Right lung (tissue), 5 donors: ENCODE measurements around the gene MMD. TPM values are rescaled to one million over a fixed set of nuclear protein-coding genes. Genes with fewer than 3 reads are reported as not detected.
"Not testable (repeated sequence)": the region's sequence is repeated elsewhere in the genome, so short reads cannot be mapped to it uniquely, and the experiment has no call there.

Experiments used
- DNase-seq, 2 donors: peaks; one replicate each; pipeline ENCODE4 v3.0.0-alpha.2; 2013
- polyA plus RNA-seq, 5 donors: library from polyadenylated mRNA; unstranded; fragments of 120-200 nt; gene quantifications; one replicate each; pipeline versions ENCODE4 v1.2.1 to v1.2.3, GENCODE V29; 2013; ENCODE audit warnings: inconsistent platforms in 1 of 5, low replicate concordance in 1 of 5; ENCODE audit not compliant: insufficient read length in 5 of 5, insufficient read depth in 1 of 5

Gene MMD
- polyA plus RNA-seq, 5 donors, result 24.5 to 33.6 (median 24.9) TPM

GRCh38 chr17:55398689-55399088 is 22.9 kb downstream of the MMD start:
- DNase-seq, result no peak

- DNase-seq, result no peak
These were observed 25.7 kb downstream of the MMD start for GRCh38 chr17:55395803-55396505.

GRCh38 chr17:55394357-55395021 is 27.1 kb downstream of the MMD start:
- no peak for DNase-seq

- no peak for DNase-seq
These were observed 29.7 kb downstream of the MMD start for GRCh38 chr17:55391764-55392467.

- DNase-seq, result no peak
These were observed 30.3 kb downstream of the MMD start for GRCh38 chr17:55391244-55391757.

GRCh38 chr17:55390364-55390977 is 31.2 kb downstream of the MMD start:
- DNase-seq, result no peak

- not testable (repeated sequence) for DNase-seq
These were observed 31.9 kb downstream of the MMD start for GRCh38 chr17:55389715-55390114.

- peak; percentile 12 to 31 for DNase-seq
These were observed 32.8 kb downstream of the MMD start for GRCh38 chr17:55388842-55389241.

- DNase-seq, result no peak
These were observed 34.8 kb downstream of the MMD start for GRCh38 chr17:55386796-55387332.

- DNase-seq, result no peak
These were observed 36.9 kb downstream of the MMD start for GRCh38 chr17:55384643-55385232.

GRCh38 chr17:55383771-55384642 is 37.6 kb downstream of the MMD start:
- no peak for DNase-seq

GRCh38 chr17:55381017-55381770 is 40.4 kb downstream of the MMD start:
- no peak for DNase-seq

- no peak for DNase-seq
These were observed 43.9 kb downstream of the MMD start for GRCh38 chr17:55377671-55378275.

- no peak for DNase-seq
These were observed 52.9 kb downstream of the MMD start for GRCh38 chr17:55368706-55369105.

GRCh38 chr17:55366020-55366481 is 55.6 kb downstream of the MMD start:
- no peak for DNase-seq

- DNase-seq, result no peak
These were observed 58.6 kb downstream of the MMD start for GRCh38 chr17:55363033-55363432.

- no peak for DNase-seq
These were observed 60.7 kb downstream of the MMD start for GRCh38 chr17:55360971-55361370.

- DNase-seq, result peak; percentile 36 to 53
These were observed 65.0 kb downstream of the MMD start for GRCh38 chr17:55356434-55357328.
